GM21576 (cell line): ENCODE data around the gene SLC37A1.
"Not testable (repeated sequence)": the region's sequence is repeated elsewhere in the genome, so short reads cannot be mapped to it uniquely, and the experiment has no call there.

Experiments
- ATAC-seq: cut with Tn5 transposase; IDR thresholded peaks from one replicate; pipeline ENCODE4 v1.9.1; 2021; ENCODE audit warnings: mild to moderate bottlenecking, moderate library complexity; ENCODE audit not compliant: unreplicated experiment

The SLC37A1 gene

DNA sequence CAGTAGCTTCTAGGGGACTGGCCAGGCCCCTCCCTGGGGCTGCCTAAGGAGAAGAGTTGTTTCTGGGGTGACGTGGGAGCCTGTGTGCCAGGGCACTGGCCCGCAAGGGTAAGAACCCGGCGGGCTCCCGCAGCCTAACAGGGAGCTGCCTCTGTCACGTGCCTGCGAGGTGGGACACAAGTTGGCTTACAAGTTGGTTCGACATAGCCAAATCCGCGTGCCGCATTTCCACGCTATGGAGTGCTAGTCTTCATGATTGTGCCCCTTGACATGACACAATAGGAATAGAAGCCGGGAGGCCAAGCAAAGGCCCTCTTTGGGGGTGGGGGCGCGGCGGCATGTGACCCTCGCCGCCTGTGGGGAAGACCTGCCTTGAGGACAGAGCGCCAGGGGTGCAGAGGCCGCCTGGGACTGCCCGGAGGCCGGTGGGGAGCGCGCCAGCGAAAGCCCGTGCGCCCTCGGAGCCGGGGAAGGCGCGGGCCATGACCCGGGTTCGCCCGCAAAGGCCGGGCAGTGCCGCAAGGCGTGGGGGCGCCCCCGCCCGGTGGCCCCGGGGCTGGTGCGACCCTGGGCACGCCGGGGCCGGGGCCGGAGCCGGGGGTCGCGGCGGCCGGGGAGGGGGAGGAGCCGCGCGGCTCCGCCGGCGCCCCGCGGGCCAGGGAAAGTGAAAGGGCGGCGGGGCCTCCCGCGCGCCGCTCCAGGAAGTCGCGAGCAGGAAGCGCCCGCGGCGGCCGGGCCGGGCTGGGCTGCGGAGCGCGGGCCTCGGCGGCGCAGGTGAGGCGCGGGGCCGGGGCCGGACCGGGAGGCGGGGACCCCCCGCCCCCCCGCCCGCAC lies at the start of gene SLC37A1:
SLC37A1 (plus strand) TSS at position 702 of the 834 bp plus-strand sequence. CDS start 4,603 bp downstream, outside the sequence.
- ATAC-seq: no peak

DNA sequence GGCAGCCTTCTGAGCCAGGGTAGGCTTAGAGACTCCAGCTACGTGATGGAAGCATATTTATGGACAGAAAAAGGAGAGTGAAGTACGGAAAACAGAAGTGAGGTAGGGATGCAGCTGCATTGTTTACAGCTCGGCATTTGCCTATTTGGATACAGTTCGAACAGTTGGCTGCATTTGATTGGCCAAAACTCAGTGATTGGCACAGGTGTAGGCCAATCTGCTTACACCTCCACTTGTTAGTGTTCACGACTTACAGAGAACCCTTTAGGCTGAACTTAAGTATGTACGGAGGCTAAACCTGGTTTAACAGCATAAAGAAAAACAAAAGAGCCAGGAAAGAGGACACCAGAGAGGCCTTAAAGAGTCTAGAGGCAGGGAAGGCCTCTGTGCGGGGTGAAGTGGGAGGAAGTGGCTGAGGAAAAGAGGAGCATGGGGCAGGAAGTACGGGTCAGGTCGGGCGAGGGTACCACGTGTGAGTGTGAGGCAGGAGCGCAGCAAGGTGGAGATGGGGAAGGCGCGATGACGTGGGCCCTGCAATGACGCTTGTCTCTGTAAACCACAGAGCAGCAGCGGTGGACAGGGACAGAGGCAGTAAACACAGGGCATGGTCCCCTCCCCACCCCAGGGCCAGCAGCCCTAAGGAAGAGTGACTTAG lies 49.7 kb upstream of the SLC37A1 start:
- ATAC-seq: no peak

DNA sequence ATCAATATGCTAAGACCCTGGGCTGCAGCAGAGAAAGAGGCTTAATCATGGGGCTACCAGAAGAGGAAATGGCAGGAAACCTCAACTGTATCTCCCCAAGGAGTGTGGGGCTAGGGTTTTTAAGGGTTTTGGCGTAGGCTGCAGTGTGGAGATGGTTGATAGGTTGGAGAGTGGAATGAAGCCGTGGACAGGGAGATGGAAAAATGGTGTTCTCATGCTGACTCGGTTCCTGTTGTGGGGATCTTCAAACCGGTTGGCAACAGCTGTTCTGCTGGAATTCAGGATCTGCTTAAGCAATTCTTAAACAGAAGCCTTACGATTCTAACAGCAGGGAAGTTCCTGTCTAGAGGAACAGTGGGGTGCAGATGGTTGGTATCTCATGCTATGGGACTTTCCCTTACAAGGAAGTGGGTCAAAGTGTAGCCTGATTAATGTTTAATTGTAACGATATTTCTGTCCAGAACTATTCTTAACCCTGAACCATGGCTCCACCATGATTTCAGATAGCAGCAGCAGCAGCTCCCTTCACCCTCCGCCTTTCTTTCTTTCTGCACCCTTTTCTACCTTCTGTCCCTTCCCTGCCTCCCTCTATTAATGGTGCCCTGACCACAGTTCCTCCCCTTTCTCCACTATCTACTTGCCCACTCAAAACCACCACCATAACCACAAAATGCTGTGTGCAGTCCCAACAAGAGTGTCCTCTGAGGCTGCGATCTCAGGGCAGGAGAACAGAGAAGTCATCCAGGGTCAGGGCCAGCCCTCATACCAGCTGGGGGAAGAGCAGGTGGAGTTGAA lies 48.4 kb upstream of the SLC37A1 start:
- no peak for ATAC-seq

DNA sequence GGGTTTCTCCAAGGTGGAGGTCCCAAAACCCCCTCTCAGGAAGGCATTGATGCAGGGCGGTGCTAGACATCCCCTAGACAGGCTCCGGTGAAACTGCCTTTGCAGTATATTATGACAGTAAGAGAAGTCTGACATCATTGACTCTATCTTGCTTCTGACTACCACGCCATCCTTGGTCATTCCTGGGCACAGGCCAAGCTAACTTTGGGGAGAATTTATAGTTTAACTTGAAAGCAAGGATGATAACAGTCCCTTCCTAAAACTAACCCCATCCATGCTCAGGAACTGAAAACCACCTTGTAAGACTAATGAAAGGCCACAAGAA lies 47.9 kb upstream of the SLC37A1 start:
- ATAC-seq: no peak

DNA sequence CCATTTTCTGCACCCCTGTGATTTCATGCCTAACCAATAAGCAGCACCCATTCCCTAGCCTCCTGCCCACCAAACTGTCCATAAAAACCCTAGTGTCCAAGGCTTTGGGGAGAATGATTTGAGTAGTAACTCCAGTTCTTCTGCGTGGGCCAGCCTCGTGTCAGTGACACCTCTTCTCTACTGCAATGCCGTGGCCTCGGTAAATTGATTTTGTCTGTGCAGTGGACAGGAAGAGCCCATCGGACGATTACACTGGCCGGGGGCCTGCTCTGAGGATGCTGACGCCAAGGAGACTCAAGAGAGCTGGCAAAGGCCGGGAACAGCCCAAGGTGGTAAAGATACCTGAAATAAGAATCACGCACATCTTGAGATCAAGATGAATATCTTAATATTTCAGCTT lies 47.0 kb upstream of the SLC37A1 start:
- no peak for ATAC-seq

DNA sequence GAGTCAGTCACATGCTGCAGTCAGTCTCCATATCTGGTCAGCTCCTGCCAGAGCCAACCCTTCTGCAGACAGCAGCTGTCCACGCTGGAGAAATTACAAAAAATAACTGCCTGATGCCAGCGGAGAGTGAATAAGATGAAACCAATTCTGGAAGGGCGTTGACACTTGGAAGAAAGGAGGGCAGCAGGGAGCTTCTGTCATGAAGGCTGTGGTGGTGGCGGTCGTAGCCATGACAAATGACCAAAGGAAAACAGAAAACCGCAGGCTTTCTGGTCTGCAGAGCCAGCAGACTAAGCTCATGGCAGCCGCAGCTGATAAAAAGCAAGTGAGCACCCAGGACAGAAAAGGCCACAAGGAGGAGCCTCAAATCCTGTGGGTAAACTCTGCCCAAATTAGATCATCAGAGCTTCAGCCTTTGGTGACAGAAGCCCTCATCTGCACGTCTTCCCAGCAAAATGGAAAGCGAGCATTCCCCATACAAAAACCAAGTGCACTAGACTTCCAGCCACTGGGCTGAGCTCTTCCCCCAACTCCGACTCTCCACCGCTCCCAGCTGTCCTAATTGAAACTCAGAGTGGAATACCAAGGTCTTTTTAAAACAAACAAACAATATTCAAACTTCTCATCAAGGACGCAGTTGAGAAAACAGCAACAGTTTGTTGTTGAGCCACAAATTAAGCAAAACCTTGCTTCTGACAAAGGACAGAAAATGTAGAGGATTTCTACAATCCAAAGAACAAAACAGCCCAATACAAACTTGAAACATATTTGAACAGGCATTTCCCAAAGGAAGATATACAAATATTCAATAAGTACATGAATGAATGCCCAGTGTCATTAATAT lies 46.3 kb upstream of the SLC37A1 start:
- no peak for ATAC-seq

DNA sequence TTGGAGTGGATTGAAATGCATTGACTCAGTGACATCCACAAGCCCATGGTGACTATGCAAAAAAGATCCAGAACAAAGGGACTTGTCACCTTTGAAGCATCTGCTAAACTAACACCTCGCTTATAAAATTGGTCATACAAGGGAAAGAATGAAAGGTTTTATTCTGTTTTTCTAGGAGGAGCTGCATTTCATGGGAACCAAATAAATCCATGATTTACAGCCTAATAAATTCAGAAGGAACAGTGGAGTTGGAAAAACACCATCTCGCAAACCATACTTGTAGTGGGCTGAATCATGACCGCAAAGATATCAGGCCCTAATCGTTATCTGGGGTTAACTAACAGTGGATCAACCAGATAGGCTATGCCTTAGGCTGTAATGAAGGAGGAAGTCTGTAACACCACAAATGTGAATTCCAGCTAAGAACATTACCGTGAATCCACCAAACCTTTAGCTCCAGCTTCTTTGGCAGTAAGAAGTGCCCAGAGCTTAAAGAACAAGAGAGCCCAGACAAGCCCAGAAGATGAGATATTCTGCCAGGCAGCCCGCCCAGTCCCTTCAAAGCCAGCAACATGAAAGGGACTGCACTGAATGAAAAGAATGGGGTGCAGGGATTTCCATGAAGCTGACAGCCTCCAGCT lies 45.0 kb upstream of the SLC37A1 start:
- no peak for ATAC-seq

DNA sequence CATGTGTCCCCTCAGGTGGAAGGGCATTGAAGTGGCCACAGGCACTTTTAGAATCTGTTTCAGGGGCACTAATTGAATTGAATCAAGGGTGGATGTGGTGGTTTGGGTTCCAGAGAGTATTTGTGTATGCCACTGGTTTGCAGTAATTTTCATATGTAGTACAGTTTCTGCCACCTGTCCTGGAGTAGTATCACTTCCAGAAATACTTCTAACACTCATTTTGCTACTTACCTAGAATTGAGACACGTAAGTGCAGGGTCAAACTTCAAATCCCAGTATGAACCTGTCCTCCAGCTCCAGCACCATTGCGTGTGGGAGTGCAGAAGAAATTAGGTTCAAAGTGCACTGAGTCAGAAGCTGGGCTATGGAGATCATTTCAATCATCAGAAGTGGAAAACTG lies 44.4 kb upstream of the SLC37A1 start:
- peak; percentile 54 for ATAC-seq

DNA sequence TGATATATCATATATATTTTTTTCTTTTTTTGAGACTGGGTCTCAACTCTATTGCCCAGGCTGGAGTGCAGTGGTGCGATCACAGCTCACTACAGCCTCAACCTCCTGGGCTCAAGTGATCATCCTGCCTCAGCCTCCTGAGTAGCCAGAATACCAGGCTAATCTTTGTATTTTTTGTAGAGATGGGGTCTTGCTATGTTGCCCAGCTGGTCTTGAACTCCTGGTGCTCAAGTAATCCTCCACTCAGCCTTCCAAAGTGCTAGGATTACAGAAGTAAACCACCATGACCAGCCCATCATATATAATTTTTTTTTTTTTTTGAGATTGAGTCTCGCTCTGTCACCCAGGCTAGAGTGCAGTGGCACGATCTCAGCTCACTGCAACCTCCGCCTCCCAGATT lies 43.9 kb upstream of the SLC37A1 start:
- ATAC-seq: not testable (repeated sequence)

DNA sequence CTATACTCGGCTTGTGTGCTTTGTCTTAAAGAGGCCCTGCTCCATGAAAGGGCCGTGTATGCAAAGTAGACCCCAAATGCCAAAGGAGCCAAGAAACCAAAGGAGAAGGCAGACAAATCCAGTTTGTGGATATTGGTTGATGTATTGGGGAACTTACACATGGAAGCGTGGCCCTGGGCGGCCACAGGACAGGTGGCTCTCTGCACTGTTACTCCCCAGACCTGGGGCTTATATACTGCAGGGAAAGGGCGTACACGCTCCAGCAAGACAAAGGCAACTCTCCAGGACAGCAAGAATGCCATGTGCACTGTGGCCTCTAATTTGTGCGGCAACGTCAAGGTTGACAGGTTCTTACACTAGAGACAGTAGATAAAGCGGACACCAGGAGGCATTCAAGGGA lies 42.4 kb upstream of the SLC37A1 start:
- ATAC-seq: no peak

DNA sequence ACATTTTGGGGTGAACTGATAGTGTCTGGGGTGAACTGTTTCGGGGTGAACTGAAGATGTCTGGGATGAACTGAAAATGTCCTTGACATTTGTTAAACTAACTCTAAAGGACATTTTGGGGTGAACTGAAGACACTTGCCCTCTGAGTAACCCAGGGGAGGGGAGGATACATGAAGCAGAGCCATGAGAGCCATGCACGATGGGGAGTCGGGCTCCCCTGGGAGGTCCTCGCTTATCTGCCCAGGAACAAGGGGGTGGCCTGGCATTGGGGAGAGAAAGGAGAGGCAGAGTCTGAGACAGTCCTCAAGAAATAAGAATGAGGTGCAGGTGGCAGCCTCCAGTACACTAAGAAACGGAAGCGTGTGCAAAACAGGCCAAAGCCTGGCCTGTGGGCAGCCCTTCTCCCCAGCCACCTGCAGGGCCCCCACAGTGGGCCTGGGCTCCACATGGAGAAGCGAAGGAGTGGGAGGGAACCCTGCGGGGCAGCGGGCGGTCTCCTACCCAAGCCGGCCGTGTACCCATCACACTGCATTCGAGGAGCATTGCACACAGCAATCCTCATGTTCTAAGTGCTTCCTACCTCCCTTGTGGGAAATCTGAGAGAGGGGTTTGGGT lies 41.8 kb upstream of the SLC37A1 start:
- no peak for ATAC-seq

DNA sequence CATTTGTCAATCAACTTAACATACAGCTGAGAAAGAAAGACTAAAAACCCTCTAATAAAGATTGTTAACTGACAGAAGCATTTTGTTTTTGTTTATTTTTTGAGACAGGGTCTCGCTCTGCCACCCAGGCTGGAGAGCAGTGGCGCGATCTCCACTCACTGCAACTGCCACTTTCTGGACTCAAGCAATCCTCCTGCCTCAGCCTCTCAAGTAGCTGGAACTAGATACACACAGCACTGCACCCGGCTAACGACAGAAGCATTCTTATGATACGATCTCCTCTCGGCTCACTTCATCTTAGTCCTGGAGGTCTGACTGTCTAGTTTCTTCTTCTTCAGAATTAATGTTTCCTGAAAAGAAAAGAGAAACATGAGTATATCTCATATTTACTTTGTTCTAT lies 41.1 kb upstream of the SLC37A1 start:
- no peak for ATAC-seq

DNA sequence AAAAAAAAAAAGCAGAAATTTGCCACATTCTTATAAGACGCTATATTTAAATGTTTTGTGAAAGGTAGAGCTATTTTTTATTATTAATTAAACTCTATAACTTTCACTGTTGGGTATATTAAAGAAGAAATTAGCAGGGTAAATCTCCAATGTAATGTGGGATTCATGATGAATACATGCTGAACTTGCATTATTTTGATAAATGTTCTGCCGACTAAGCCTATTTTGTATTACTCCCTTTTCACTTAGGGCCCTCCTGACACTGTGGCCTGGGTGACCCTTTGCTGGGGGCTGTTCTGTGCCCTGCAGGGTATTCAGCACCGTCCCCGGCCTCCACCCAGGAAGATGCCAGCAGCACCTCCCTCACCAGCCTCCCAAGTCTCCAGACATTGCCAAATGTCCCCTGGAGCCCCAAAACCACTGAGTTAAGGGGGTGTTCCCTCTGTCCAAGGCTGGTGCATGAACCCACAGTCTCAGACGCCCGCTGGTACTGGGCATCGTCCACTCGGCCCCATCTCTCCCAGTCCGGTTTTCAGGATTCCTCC lies 40.1 kb upstream of the SLC37A1 start:
- no peak for ATAC-seq

DNA sequence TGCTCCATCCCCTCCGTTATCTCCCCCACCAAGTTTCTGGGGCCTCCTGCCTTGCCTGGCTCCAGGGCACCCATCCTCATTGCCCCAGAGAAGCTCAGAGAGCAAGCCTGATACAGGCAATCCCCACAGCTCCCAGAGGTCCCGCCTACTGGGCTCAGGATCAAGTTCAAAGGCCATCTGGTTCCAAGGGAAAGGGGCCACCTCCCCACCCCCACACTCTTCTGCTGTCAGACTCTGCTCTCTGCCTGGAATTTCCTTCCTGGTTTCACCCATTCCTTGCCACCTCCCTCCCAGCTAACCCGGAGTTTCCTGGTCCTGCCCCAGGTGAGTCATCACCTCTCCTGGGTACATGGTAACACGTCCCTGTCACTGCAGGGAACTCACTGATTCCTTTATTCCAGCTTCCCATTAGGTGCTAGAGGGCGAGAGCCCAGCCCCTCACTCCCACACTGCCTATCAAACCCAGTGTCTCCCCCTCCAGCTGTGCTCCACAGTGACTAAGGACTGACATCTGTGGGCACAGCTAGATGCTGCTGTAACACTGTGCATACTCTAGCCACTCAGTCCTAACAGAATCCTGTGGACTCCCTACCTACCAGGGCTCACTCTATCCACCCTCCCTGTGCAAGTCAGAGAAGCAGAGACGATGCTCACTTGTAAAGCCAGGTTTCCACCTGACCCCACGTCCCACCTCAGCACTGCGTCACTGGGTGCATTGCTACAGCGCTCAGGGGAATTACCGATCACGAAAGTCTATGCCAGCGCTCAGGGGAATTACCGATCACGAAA lies 39.4 kb upstream of the SLC37A1 start:
- no peak for ATAC-seq

DNA sequence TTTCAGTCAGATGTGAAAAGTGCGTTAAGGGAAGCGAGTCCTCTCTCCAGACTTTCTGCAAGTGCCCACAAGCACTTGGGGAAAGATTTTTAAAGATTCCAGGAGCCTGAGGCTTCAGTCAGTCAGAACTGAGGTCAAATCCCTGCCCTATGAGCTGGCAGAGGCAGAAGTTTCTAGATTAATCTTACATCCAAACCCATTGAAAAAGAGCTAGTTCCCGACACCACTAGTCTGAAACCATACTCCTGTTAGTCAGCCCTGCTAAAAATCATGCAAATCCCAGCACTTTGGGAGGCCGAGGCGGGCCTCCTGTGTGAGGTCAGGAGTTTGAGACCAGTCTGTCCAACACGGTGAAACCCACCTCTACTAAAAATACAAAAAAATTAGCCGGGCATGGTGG lies 38.6 kb upstream of the SLC37A1 start:
- ATAC-seq: no peak

DNA sequence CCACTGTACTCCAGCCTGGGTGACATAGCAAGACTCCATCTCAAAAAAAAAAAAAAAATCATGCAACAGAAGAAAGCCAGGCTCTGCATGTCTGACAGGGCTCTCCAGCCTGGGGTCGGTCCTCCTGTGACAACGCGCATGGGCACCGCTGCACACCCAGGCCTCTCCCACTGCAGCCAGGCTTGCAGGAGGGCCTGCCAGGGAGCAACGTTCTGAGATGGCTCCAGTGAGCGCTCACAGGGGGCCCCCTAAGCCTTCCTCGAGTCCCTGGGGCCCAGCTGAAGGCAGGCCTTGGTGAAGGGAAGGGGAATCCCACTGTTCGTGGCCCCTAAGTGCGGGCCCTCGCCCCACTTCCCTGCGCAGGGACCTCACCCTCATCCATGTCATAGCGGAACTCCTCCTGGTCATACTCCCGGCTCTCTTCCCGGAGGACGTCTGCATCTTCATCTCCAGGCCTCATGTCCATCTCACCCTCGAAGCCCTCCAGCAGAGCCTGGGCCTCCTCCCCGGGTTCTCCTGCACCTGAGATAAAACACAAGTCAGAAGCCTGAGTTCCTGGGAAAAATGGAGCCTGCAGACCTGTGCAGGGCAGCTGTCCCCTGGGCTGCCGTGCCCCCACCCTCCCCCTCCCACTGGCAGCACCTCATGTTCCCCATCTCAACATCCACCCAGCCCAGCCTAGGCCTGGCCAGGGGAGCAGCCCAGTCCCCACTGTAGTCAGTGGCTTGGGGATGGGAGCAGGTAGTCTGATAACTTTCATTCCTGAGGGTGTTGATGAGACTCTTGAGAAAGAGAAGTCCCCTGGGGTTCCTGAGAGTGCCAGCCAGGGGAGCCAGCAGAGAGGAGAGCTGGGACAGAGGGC lies 37.9 kb upstream of the SLC37A1 start:
- ATAC-seq: no peak

DNA sequence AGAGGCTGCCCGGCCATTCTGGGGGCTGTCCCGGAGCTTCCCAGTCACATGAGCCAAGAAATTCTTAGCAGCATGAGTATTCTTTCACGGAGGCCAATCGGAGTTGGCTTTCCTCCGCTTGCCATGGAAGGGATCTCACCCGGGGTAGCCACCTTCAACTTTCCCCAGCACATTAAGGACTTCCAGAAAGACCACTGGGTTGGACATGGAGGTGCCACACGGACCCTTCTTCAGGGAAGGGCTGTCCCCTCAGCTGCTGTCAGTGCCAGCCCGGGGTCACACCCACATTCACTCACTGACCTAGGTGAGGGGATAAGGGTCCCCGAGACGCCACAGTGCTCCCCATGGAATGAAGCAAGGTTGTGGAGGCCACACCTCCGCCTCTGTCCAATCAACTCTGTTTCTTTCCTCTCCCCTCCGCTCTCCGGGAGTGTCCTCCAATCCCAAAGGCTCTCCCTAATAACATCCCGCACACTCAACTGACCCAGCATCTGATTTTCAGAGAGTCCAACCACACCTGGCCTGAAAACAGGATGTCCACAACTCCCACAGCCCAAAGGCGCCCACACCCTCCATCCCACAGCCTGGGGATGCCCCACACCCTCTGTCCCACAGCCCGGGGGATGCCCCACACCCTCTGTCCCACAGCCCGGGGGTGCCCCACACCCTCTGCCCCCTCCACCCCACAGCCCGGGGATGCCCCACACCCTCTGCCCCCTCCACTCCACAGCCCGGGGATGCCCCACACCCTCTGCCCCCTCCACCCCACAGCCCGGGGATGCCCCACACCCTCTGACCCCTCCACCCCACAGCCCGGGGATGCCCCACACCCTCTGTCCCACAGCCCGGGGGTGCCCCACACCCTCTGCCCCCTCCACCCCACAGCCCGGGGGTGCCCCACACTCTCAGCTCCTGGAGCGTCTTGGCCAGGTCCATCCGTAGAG lies 37.0 kb upstream of the SLC37A1 start:
- no peak for ATAC-seq
